Medulla oblongata (tissue), 1 donor: ENCODE results near the gene XPO4.

Source experiments
- DNase-seq: peaks from one replicate; pipeline ENCODE4 v3.0.0-alpha.2; 2015; ENCODE audit errors: extremely low spot score

The XPO4 gene

GRCh38 chr13:20828539-20829364 lies 73.8 kb downstream of the XPO4 start:
- DNase-seq = peak; percentile 86

GRCh38 chr13:20826843-20827560 lies 75.5 kb downstream of the XPO4 start:
- no peak for DNase-seq

- DNase-seq = no peak
Measured at GRCh38 chr13:20826301-20826700, 76.2 kb downstream of the XPO4 start.

- DNase-seq = no peak
Measured at GRCh38 chr13:20825477-20825875, 77.1 kb downstream of the XPO4 start.

- DNase-seq = no peak
Measured at GRCh38 chr13:20824762-20825476, 77.6 kb downstream of the XPO4 start.

GRCh38 chr13:20823071-20823470 lies 79.5 kb downstream of the XPO4 start:
- no peak for DNase-seq

GRCh38 chr13:20822406-20822805 lies 80.1 kb downstream of the XPO4 start:
- no peak for DNase-seq

GRCh38 chr13:20819715-20820114 lies 82.8 kb downstream of the XPO4 start:
- no peak for DNase-seq

- no peak for DNase-seq
Measured at GRCh38 chr13:20815464-20815863, 87.1 kb downstream of the XPO4 start.

- DNase-seq = no peak
Measured at GRCh38 chr13:20814224-20814910, 88.2 kb downstream of the XPO4 start.

GRCh38 chr13:20812890-20813289 lies 89.7 kb downstream of the XPO4 start:
- DNase-seq = no peak

GRCh38 chr13:20810808-20811207 lies 91.7 kb downstream of the XPO4 start:
- DNase-seq = no peak

GRCh38 chr13:20808874-20809273 lies 93.7 kb downstream of the XPO4 start:
- no peak for DNase-seq

GRCh38 chr13:20803180-20803965 lies 99.2 kb downstream of the XPO4 start:
- no peak for DNase-seq

GRCh38 chr13:20801707-20802106 lies 100.8 kb downstream of the XPO4 start:
- DNase-seq = no peak

- DNase-seq = no peak
Measured at GRCh38 chr13:20799726-20800416, 102.7 kb downstream of the XPO4 start.

- no peak for DNase-seq
Measured at GRCh38 chr13:20798027-20798426, 104.5 kb downstream of the XPO4 start.

GRCh38 chr13:20796791-20797508 lies 105.6 kb downstream of the XPO4 start:
- no peak for DNase-seq

- no peak for DNase-seq
Measured at GRCh38 chr13:20789665-20790064, 112.9 kb downstream of the XPO4 start.

GRCh38 chr13:20788312-20788711 lies 114.2 kb downstream of the XPO4 start:
- DNase-seq = no peak
